T-cell (primary cell): ENCODE data around the gene COTL1. TPM values are rescaled to one million over a fixed set of nuclear protein-coding genes. Genes with fewer than 3 reads are reported as not detected.
A peak's percentile ranks its signal among the peaks of the same experiment; 100 is the strongest.
"Not testable (repeated sequence)": the region's sequence is repeated elsewhere in the genome, so short reads cannot be mapped to it uniquely, and the experiment has no call there.

Experiments
- ATAC-seq, 4 experiments: fragments of 200-7000 bp in 3 of 4; fragments of 150-1000 bp in 1 of 4; cut with Tn5 transposase; replicated peaks in 1 of 4; 1 replicate in 3 of 4; 2 replicates in 1 of 4; pipeline ENCODE4 v1.10.0; 2021; ENCODE audit warnings: moderate library complexity in 3 of 4, mild to moderate bottlenecking in 2 of 4, moderate number of reproducible peaks in 1 of 4
- CTCF ChIA-PET, 2 donors: fragments of 300-600 bp; sonication (Branson Sonifier 250); formaldehyde crosslinking; loops; one replicate each; lab custom pipeline; 2022; ENCODE audit warnings: antibody characterized with exemption in 2 of 2; lab: Charles Lee
- POLR2A ChIA-PET, 2 donors: fragments of 300-600 bp; sonication (Branson Sonifier 250); formaldehyde crosslinking; loops; one replicate each; lab custom pipeline; 2022; ENCODE audit warnings: antibody characterized with exemption in 2 of 2; lab: Charles Lee
- DNase-seq, 35 experiments: peaks; one replicate each; pipeline versions ENCODE4 v3.0.0 to v3.0.0-alpha.2; 2013 to 2023
- H3K27ac ChIP-seq: one replicate; pipeline ENCODE4 v1.5.1; 2013; ENCODE audit warnings: low read length
- H3K27me3 ChIP-seq, 2 experiments: replicated peaks in 1 of 2; 1 replicate in 1 of 2; 2 replicates in 1 of 2; pipeline versions ENCODE4 v1.6.1 to v1.7.0; 2013; ENCODE audit warnings: low read length in 1 of 2, mixed read lengths in 1 of 2; ENCODE audit not compliant: control insufficient read depth in 2 of 2, insufficient read depth in 2 of 2; ENCODE audit errors: extremely low read depth in 1 of 2
- H3K36me3 ChIP-seq, 2 donors: 1 replicate in 1 of 2; 2 replicates in 1 of 2; pipeline versions ENCODE4 v1.6.1 to v1.7.0; 2013; ENCODE audit warnings: low read length in 1 of 2; ENCODE audit not compliant: control insufficient read depth in 2 of 2, insufficient read depth in 1 of 2; ENCODE audit errors: extremely low read depth in 1 of 2
- H3K4me1 ChIP-seq, 2 experiments: 1 replicate in 1 of 2; 2 replicates in 1 of 2; pipeline versions ENCODE4 v1.6.1 to v1.7.0; 2013; ENCODE audit warnings: low read length in 2 of 2, mixed read lengths in 1 of 2; ENCODE audit not compliant: insufficient read depth in 2 of 2, control insufficient read depth in 1 of 2; ENCODE audit errors: extremely low read depth in 1 of 2
- H3K4me3 ChIP-seq, 2 donors: 1 replicate in 1 of 2; 2 replicates in 1 of 2; pipeline versions ENCODE4 v1.5.1 to v1.7.0; 2013; ENCODE audit warnings: mild to moderate bottlenecking in 2 of 2, low read length in 1 of 2, moderate library complexity in 1 of 2; ENCODE audit not compliant: control insufficient read depth in 1 of 2; ENCODE audit errors: extremely low read depth in 1 of 2
- H3K9me3 ChIP-seq: 2 replicates; pipeline ENCODE4 v1.7.0; 2013
- H3K27ac Mint-ChIP-seq, 2 donors: one replicate each; pipeline ENCODE4 v1.8.0; 2020 to 2021; ENCODE audit warnings: mild to moderate bottlenecking in 2 of 2, mixed read lengths in 2 of 2
- H3K27me3 Mint-ChIP-seq, 2 donors: one replicate each; pipeline ENCODE4 v1.8.0; 2021 to 2022; ENCODE audit warnings: mixed read lengths in 2 of 2
- H3K36me3 Mint-ChIP-seq: one replicate; pipeline ENCODE4 v1.8.0; 2021; ENCODE audit warnings: mixed read lengths
- H3K4me1 Mint-ChIP-seq, 3 donors: one replicate each; pipeline ENCODE4 v1.8.0; 2020 to 2022; ENCODE audit warnings: mixed read lengths in 3 of 3, mild to moderate bottlenecking in 1 of 3
- H3K4me3 Mint-ChIP-seq, 3 donors: one replicate each; pipeline ENCODE4 v1.8.0; 2020 to 2022; ENCODE audit warnings: mild to moderate bottlenecking in 3 of 3, mixed read lengths in 3 of 3, moderate library complexity in 3 of 3
- H3K9me3 Mint-ChIP-seq, 3 donors: one replicate each; pipeline ENCODE4 v1.8.0; 2020 to 2022; ENCODE audit warnings: mixed read lengths in 3 of 3
- WGBS: methylation state at CpG from one replicate; pipeline ENCODE4 v1.1.5; 2013; ENCODE audit warnings: missing lambda C conversion rate; ENCODE audit not compliant: insufficient coverage; 5-methylcytosine and 5-hydroxymethylcytosine counted together
- total RNA-seq, 35 experiments: library from RNA in 6 of 35; stranded (reverse) in 6 of 35; fragments of 120-200 nt in 1 of 35; gene quantifications; one replicate each; pipeline versions ENCODE4 v1.2.1 to v1.2.4 and lab custom pipeline; 2013 to 2026

The COTL1 gene
- total RNA-seq, 5 donors from 2014 or later (not counting 1 experiment from before 2014, with no cell fraction given) = 205 to 265 (median 221) TPM

- H3K4me1 Mint-ChIP-seq = peaks cover 29 to 61% (median 54%) of the 10 kb centered on the region in 3 donors
- Histone ChIP-seq H3K36me3 (no peaks in the 10 kb centered on the region), H3K27me3 (no peaks in the 10 kb centered on the region), H3K4me1 (peaks cover 21 to 29% of the 10 kb centered on the region in 2 experiments), H3K4me3 (no peak overlapping the region), H3K9me3 (no peaks in the 10 kb centered on the region), H3K27ac (no peak overlapping the region)
- WGBS = 98% methylated on average over 4 of the region's 5 CpGs
- H3K4me3 Mint-ChIP-seq = peak overlapping the region in 1 of 3 donors; percentile 65
- no peaks in the 10 kb centered on the region for H3K9me3 Mint-ChIP-seq
- CTCF ChIA-PET = no interaction called here
- no peaks in the 10 kb centered on the region for H3K27me3 Mint-ChIP-seq
- peak overlapping the region; percentile 45 to 66 for H3K27ac Mint-ChIP-seq
- ATAC-seq (no peak), DNase-seq (no peak)
- H3K36me3 Mint-ChIP-seq = no peaks in the 10 kb centered on the region
- POLR2A ChIA-PET = no interaction called here
Measured at GRCh38 chr16:84640145-84640544, 22.3 kb upstream of the COTL1 start.

- Mint-ChIP-seq H3K4me1 (peaks cover 29 to 57% (median 51%) of the 10 kb centered on the region in 3 donors), H3K9me3 (no peaks in the 10 kb centered on the region), H3K36me3 (no peaks in the 10 kb centered on the region), H3K27ac (no peak overlapping the region), H3K4me3 (no peak overlapping the region), H3K27me3 (no peaks in the 10 kb centered on the region)
- Histone ChIP-seq H3K27me3 (no peaks in the 10 kb centered on the region), H3K9me3 (no peaks in the 10 kb centered on the region), H3K27ac (no peak overlapping the region), H3K4me3 (no peak overlapping the region), H3K4me1 (peaks cover 21 to 29% of the 10 kb centered on the region in 2 experiments), H3K36me3 (no peaks in the 10 kb centered on the region)
- WGBS = 96% methylated on average over 8 of the region's 8 CpGs
- no peak for DNase-seq
- CTCF ChIA-PET = interaction anchor here in 1 of 2 donors (1.5 kb wide), 1 partner anchor 34 kb away, joined by 3 read pairs; no protein-coding TSS in a partner anchor
- ATAC-seq = no peak
- POLR2A ChIA-PET = no interaction called here
Measured at GRCh38 chr16:84638231-84638806, 20.4 kb upstream of the COTL1 start.

GRCh38 chr16:84637709-84638108 is 19.8 kb upstream of the COTL1 start:
- ATAC-seq (no peak), DNase-seq (no peak)
- Mint-ChIP-seq H3K9me3 (no peaks in the 10 kb centered on the region), H3K27me3 (no peaks in the 10 kb centered on the region), H3K36me3 (no peaks in the 10 kb centered on the region), H3K27ac (peak overlapping the region in 1 of 2 donors; percentile 51), H3K4me3 (no peak overlapping the region), H3K4me1 (peaks cover 27 to 54% (median 48%) of the 10 kb centered on the region in 3 donors)
- CTCF ChIA-PET = no interaction called here
- no peak overlapping the region for H3K4me3 ChIP-seq
- 80% methylated on average over 1 of the region's 4 CpGs for WGBS
- peaks cover 21 to 30% of the 10 kb centered on the region in 2 experiments for H3K4me1 ChIP-seq
- no peaks in the 10 kb centered on the region for H3K27me3 ChIP-seq
- POLR2A ChIA-PET = no interaction called here
- no peak overlapping the region for H3K27ac ChIP-seq
- no peaks in the 10 kb centered on the region for H3K9me3 ChIP-seq
- no peaks in the 10 kb centered on the region for H3K36me3 ChIP-seq

GRCh38 chr16:84635702-84636101 is 17.8 kb upstream of the COTL1 start:
- Mint-ChIP-seq H3K36me3 (no peaks in the 10 kb centered on the region), H3K4me3 (no peak overlapping the region), H3K9me3 (no peaks in the 10 kb centered on the region), H3K4me1 (peaks cover 30 to 53% (median 49%) of the 10 kb centered on the region in 3 donors), H3K27ac (no peak overlapping the region), H3K27me3 (no peaks in the 10 kb centered on the region)
- 91% methylated on average over 5 of the region's 8 CpGs for WGBS
- H3K4me3 ChIP-seq = no peak overlapping the region
- H3K27ac ChIP-seq = no peak overlapping the region
- CTCF ChIA-PET = no interaction called here
- DNase-seq (no peak), ATAC-seq (no peak)
- H3K36me3 ChIP-seq = no peaks in the 10 kb centered on the region
- POLR2A ChIA-PET = interaction anchor here in 1 of 2 donors (0.6 kb wide), 1 partner anchor 96 kb away, joined by 3 read pairs; no protein-coding TSS in a partner anchor
- no peaks in the 10 kb centered on the region for H3K9me3 ChIP-seq
- peaks cover 22 to 25% of the 10 kb centered on the region in 2 experiments for H3K4me1 ChIP-seq
- H3K27me3 ChIP-seq = no peaks in the 10 kb centered on the region

DNA sequence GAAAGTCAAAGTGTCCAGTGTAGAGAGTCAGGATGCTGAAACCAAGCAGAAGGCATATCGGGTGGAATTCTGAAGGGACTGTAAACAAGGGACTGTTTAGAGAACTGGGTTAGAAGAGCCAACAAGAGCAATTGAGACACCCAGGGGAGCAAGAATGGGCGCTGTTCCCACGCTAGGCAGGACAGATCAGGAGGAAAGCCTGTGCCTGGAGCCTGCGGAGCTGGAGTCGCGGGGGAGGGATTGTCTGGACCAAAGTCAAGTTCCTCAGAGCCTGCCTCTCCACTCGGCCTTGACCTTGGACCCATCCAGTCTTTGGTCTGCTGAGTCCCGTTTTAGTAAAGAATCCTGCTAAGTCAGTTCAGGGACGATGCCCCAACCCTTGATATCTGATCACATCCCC is 15.7 kb upstream of the COTL1 start:
- Mint-ChIP-seq H3K4me1 (peaks cover 29 to 49% (median 47%) of the 10 kb centered on the region in 3 donors), H3K27ac (no peak overlapping the region)

DNA sequence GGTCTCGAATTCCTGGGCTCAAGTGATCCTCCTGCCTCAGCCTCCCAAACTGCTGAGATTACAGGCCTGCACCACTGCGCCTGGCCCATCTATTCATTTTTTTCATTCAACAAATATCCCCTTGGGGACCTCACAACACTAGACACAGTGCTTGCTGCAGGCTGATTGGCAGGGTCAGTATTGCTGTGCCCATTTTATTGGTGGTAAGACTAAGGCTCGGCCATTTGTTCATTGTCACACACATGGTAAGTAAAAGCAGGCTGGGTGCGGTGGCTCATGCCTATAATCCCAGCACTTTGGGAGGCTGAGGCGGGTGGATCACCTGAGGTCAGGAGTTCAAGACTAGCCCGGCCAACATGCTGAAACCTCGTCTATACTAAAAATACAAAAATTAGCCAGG is 15.0 kb upstream of the COTL1 start:
- DNase-seq, H3K27ac Mint-ChIP-seq, H3K27ac ChIP-seq, CTCF ChIA-PET, H3K4me3 Mint-ChIP-seq, H3K36me3 ChIP-seq, H3K27me3 ChIP-seq, ATAC-seq, H3K9me3 Mint-ChIP-seq, POLR2A ChIA-PET, H3K9me3 ChIP-seq, H3K36me3 Mint-ChIP-seq, H3K27me3 Mint-ChIP-seq, H3K4me3 ChIP-seq: not testable (repeated sequence)
- WGBS = 89% methylated on average over 5 of the region's 7 CpGs
- peaks cover 29 to 46% (median 44%) of the 10 kb centered on the region in 3 donors for H3K4me1 Mint-ChIP-seq
- peaks cover 25 to 28% of the 10 kb centered on the region in 2 experiments for H3K4me1 ChIP-seq

More for the DNA sequence above, 15.7 kb upstream of the COTL1 start:
- no peaks in the 10 kb centered on the region for H3K36me3 Mint-ChIP-seq
- peaks cover 28 to 31% of the 10 kb centered on the region in 2 experiments for H3K4me1 ChIP-seq
- no peak overlapping the region for H3K27ac ChIP-seq
- H3K27me3 ChIP-seq = peaks cover 0 to 3% of the 10 kb centered on the region in 2 experiments
- ChIA-PET CTCF (interaction anchor here in 1 of 2 donors (1.0 kb wide), 1 partner anchor 76 kb away, joined by 3 read pairs; no protein-coding TSS in a partner anchor), POLR2A (no interaction called here)
- WGBS = 94% methylated on average over 9 of the region's 9 CpGs
- DNase-seq (no peak), ATAC-seq (no peak)
- H3K27me3 Mint-ChIP-seq = no peaks in the 10 kb centered on the region
- H3K4me3 Mint-ChIP-seq = no peak overlapping the region
- no peaks in the 10 kb centered on the region for H3K9me3 ChIP-seq
- H3K36me3 ChIP-seq = no peaks in the 10 kb centered on the region
- H3K9me3 Mint-ChIP-seq = no peaks in the 10 kb centered on the region
- no peak overlapping the region for H3K4me3 ChIP-seq
